HEK293 (cell line): ENCODE data around the gene FAM151B.

Experiments
- GLIS1 ChIP-seq: fragments of 450-650 bp; formaldehyde crosslinking; IDR thresholded peaks from 2 replicates; pipeline ENCODE4 v1.5.1; 2016; ENCODE audit warnings: missing biosample characterization, missing genetic modification characterization
- HOXD13 ChIP-seq: sonication (generic); formaldehyde crosslinking; IDR thresholded peaks from 2 replicates; pipeline ENCODE4 v1.8.0; 2022; ENCODE audit warnings: missing genetic modification reagents, borderline replicate concordance
- PATZ1 ChIP-seq: fragments of 450-650 bp; formaldehyde crosslinking; IDR thresholded peaks from 2 replicates; pipeline ENCODE4 v1.5.1; 2016; ENCODE audit warnings: missing biosample characterization, missing genetic modification characterization
- SALL2 ChIP-seq: fragments of 450-650 bp; formaldehyde crosslinking; IDR thresholded peaks from 2 replicates; pipeline ENCODE4 v1.5.0; 2017; ENCODE audit warnings: missing biosample characterization, mild to moderate bottlenecking, missing genetic modification characterization, borderline replicate concordance
- TCF7L2 ChIP-seq: IDR thresholded peaks from 2 replicates; pipeline ENCODE4 v1.6.1; 2011; ENCODE audit warnings: low read depth, mild to moderate bottlenecking, inconsistent platforms, low read length, moderate library complexity, borderline replicate concordance
- ZBTB6 ChIP-seq: fragments of 450-650 bp; formaldehyde crosslinking; IDR thresholded peaks from 2 replicates; pipeline ENCODE4 v1.5.1; 2017; ENCODE audit warnings: missing biosample characterization, missing genetic modification characterization
- ZNF133 ChIP-seq: fragments of 450-650 bp; formaldehyde crosslinking; IDR thresholded peaks from 2 replicates; pipeline ENCODE4 v1.5.1; 2016; ENCODE audit warnings: missing biosample characterization, missing genetic modification characterization
- ZNF146 ChIP-seq: fragments of 450-650 bp; formaldehyde crosslinking; IDR thresholded peaks from 2 replicates; pipeline ENCODE4 v1.5.1; 2016; ENCODE audit warnings: missing biosample characterization, missing genetic modification characterization
- ZNF169 ChIP-seq: fragments of 450-650 bp; formaldehyde crosslinking; IDR thresholded peaks from 2 replicates; pipeline ENCODE4 v1.5.1; 2016; ENCODE audit warnings: missing biosample characterization, missing genetic modification characterization
- ZNF324 ChIP-seq: fragments of 450-650 bp; formaldehyde crosslinking; IDR thresholded peaks from 2 replicates; pipeline ENCODE4 v1.5.1; 2016; ENCODE audit warnings: missing biosample characterization, missing genetic modification characterization
- ZNF354C ChIP-seq: fragments of 450-650 bp; formaldehyde crosslinking; IDR thresholded peaks from 2 replicates; pipeline ENCODE4 v1.5.1; 2016; ENCODE audit warnings: missing biosample characterization, missing genetic modification characterization, low read depth, borderline replicate concordance
- ZNF398 ChIP-seq: fragments of 450-650 bp; formaldehyde crosslinking; IDR thresholded peaks from 2 replicates; pipeline ENCODE4 v1.5.1; 2017; ENCODE audit warnings: missing biosample characterization, missing genetic modification characterization
- ZNF416 ChIP-seq: fragments of 450-650 bp; formaldehyde crosslinking; IDR thresholded peaks from 2 replicates; pipeline ENCODE4 v1.5.1; 2016; ENCODE audit warnings: missing biosample characterization, missing genetic modification characterization
- ZNF513 ChIP-seq: fragments of 450-650 bp; IDR thresholded peaks from 2 replicates; pipeline ENCODE4 v1.5.1; 2018; ENCODE audit warnings: missing biosample characterization, missing genetic modification characterization
- ZNF518A ChIP-seq: fragments of 450-650 bp; formaldehyde crosslinking; conservative IDR thresholded peaks from 2 replicates; pipeline ENCODE4 v1.5.1; 2016; ENCODE audit warnings: low read depth, missing biosample characterization, missing genetic modification characterization
- ZNF521 ChIP-seq: fragments of 450-650 bp; formaldehyde crosslinking; IDR thresholded peaks from 2 replicates; pipeline ENCODE4 v1.5.1; 2017; ENCODE audit warnings: missing biosample characterization, mild to moderate bottlenecking, missing genetic modification characterization
- ZNF549 ChIP-seq: fragments of 450-650 bp; IDR thresholded peaks from 2 replicates; pipeline ENCODE4 v1.5.1; 2018; ENCODE audit warnings: missing biosample characterization, missing genetic modification characterization, mild to moderate bottlenecking, inconsistent platforms, moderate library complexity
- ZNF560 ChIP-seq: fragments of 450-650 bp; formaldehyde crosslinking; IDR thresholded peaks from 2 replicates; pipeline ENCODE4 v1.5.1; 2017; ENCODE audit warnings: missing biosample characterization, missing genetic modification characterization, borderline replicate concordance
- ZNF561 ChIP-seq: fragments of 450-650 bp; IDR thresholded peaks from 2 replicates; pipeline ENCODE4 v1.5.1; 2018; ENCODE audit warnings: missing biosample characterization, missing genetic modification characterization, borderline replicate concordance
- ZNF571 ChIP-seq: fragments of 450-650 bp; formaldehyde crosslinking; IDR thresholded peaks from 2 replicates; pipeline ENCODE4 v1.5.0; 2017; ENCODE audit warnings: missing biosample characterization, missing genetic modification characterization
- ZNF623 ChIP-seq: fragments of 450-650 bp; formaldehyde crosslinking; IDR thresholded peaks from 2 replicates; pipeline ENCODE4 v1.5.1; 2016; ENCODE audit warnings: missing biosample characterization, missing genetic modification characterization
- ZNF645 ChIP-seq: fragments of 450-650 bp; formaldehyde crosslinking; IDR thresholded peaks from 2 replicates; pipeline ENCODE4; 2016; ENCODE audit warnings: missing biosample characterization, missing genetic modification characterization
- ZNF654 ChIP-seq: fragments of 450-650 bp; formaldehyde crosslinking; IDR thresholded peaks from 2 replicates; pipeline ENCODE4 v1.5.1; 2016; ENCODE audit warnings: low read depth, missing biosample characterization, missing genetic modification characterization
- ZNF704 ChIP-seq: fragments of 450-650 bp; formaldehyde crosslinking; IDR thresholded peaks from 2 replicates; pipeline ENCODE4 v1.5.1; 2016; ENCODE audit warnings: missing biosample characterization, missing genetic modification characterization
- ZNF792 ChIP-seq: fragments of 450-650 bp; formaldehyde crosslinking; IDR thresholded peaks from 2 replicates; pipeline ENCODE4 v1.5.1; 2016; ENCODE audit warnings: missing biosample characterization, missing genetic modification characterization

The FAM151B gene

GRCh38 chr5:80487829-80488721, at the start of gene FAM151B (continued):
- TF ChIP-seq ZBTB6 (no peak), ZNF416 (no peak), TCF7L2 (no peak), ZNF623 (no peak), GLIS1 (peak; percentile 82), SALL2 (tag by site-specific recombination) (no peak), ZNF645 (tag by site-specific recombination) (no peak), ZNF133 (no peak), ZNF654 (tag by site-specific recombination) (no peak; the same call in 1 of the 2 replicates), HOXD13 (no peak), ZNF398 (tag by site-specific recombination) (peak; percentile 80), ZNF324 (tag by site-specific recombination) (0 out of 2 replicates have a peak, but pooled peaks have one; percentile 39), ZNF513 (tag by site-specific recombination) (no peak), ZNF549 (no peak), ZNF518A (tag by site-specific recombination) (peak; percentile 38; the same call in 1 of the 2 replicates), ZNF792 (tag by site-specific recombination) (no peak), ZNF146 (tag by site-specific recombination) (no peak), PATZ1 (tag by site-specific recombination) (peak; percentile 93), ZNF560 (tag by site-specific recombination) (no peak), ZNF169 (tag by site-specific recombination) (no peak), ZNF571 (tag by site-specific recombination) (no peak), ZNF354C (no peak), ZNF704 (no peak), ZNF561 (tag by site-specific recombination) (peak; percentile 51; the same call in 1 of the 2 replicates), ZNF521 (no peak)
